ENCODE measurements around the gene GRK2.

The GRK2 gene

GRCh38 chr11:67287355-67288197, 21.3 kb downstream of the GRK2 start:
- DNase-seq (ENCODE audit: insufficient read length) (no peak), FAIRE-seq (no peak)
- TF ChIP-seq POLR2A (IDR thresholded peaks at IDR 0.05; ENCODE audit: low read depth, low read length) (no peak), TAF1 (IDR thresholded peaks at IDR 0.05; ENCODE audit: borderline replicate concordance, low read depth, low read length) (no peak), POLR2AphosphoS5 (IDR thresholded peaks at IDR 0.05; ENCODE audit: low read depth, low read length) (no peak; the same call in 1 of the 2 replicates)

- TF ChIP-seq TAF1 (IDR thresholded peaks at IDR 0.05; ENCODE audit: borderline replicate concordance, low read depth, low read length) (no peak), POLR2AphosphoS5 (IDR thresholded peaks at IDR 0.05; ENCODE audit: low read depth, low read length) (no peak), POLR2A (IDR thresholded peaks at IDR 0.05; ENCODE audit: low read depth, low read length) (no peak)
- DNase-seq (ENCODE audit: insufficient read length): no peak
- FAIRE-seq: no peak
Measured at GRCh38 chr11:67288198-67288451, 21.9 kb downstream of the GRK2 start.

- peak; percentile 92 for DNase-seq (ENCODE audit: insufficient read length)
- FAIRE-seq: peak; percentile 99
- peak; percentile 45; the same call in 1 of the 2 replicates for TF ChIP-seq TAF1 (IDR thresholded peaks at IDR 0.05; ENCODE audit: borderline replicate concordance, low read depth, low read length)
- TF ChIP-seq POLR2A (IDR thresholded peaks at IDR 0.05; ENCODE audit: low read depth, low read length): peak; percentile 97
- TF ChIP-seq POLR2AphosphoS5 (IDR thresholded peaks at IDR 0.05; ENCODE audit: low read depth, low read length): peak; percentile 97
Measured at GRCh38 chr11:67288452-67289225, 22.4 kb downstream of the GRK2 start.

- TF ChIP-seq TAF1 (IDR thresholded peaks at IDR 0.05; ENCODE audit: borderline replicate concordance, low read depth, low read length) (no peak), POLR2A (IDR thresholded peaks at IDR 0.05; ENCODE audit: low read depth, low read length) (no peak)
- FAIRE-seq (no peak), DNase-seq (ENCODE audit: insufficient read length) (no peak)
Measured at GRCh38 chr11:67289226-67289650, 23.0 kb downstream of the GRK2 start, which contains the start of gene ANKRD13D. TSS of gene ANKRD13D (plus strand) at chr11:67289303. CDS start at chr11:67289461, 158 bp downstream.

GRCh38 chr11:67289651-67290479, 23.6 kb downstream of the GRK2 start:
- peak; percentile 83 for FAIRE-seq
- no peak for TF ChIP-seq TAF1 (IDR thresholded peaks at IDR 0.05; ENCODE audit: borderline replicate concordance, low read depth, low read length)
- TF ChIP-seq POLR2A (IDR thresholded peaks at IDR 0.05; ENCODE audit: low read depth, low read length): no peak
- no peak for DNase-seq (ENCODE audit: insufficient read length)

- FAIRE-seq (no peak), DNase-seq (ENCODE audit: insufficient read length) (no peak)
- TF ChIP-seq TAF1 (IDR thresholded peaks at IDR 0.05; ENCODE audit: borderline replicate concordance, low read depth, low read length) (no peak), POLR2AphosphoS5 (IDR thresholded peaks at IDR 0.05; ENCODE audit: low read depth, low read length) (no peak), POLR2A (IDR thresholded peaks at IDR 0.05; ENCODE audit: low read depth, low read length) (no peak)
Measured at GRCh38 chr11:67290801-67291200, 24.5 kb downstream of the GRK2 start.

- FAIRE-seq (no peak), DNase-seq (ENCODE audit: insufficient read length) (no peak)
- TF ChIP-seq POLR2AphosphoS5 (IDR thresholded peaks at IDR 0.05; ENCODE audit: low read depth, low read length): no peak
- no peak for TF ChIP-seq POLR2A (IDR thresholded peaks at IDR 0.05; ENCODE audit: low read depth, low read length)
- TF ChIP-seq TAF1 (IDR thresholded peaks at IDR 0.05; ENCODE audit: borderline replicate concordance, low read depth, low read length): no peak
Measured at GRCh38 chr11:67291481-67292381, 25.5 kb downstream of the GRK2 start.

GRCh38 chr11:67292671-67293070, 26.4 kb downstream of the GRK2 start:
- TF ChIP-seq TAF1 (IDR thresholded peaks at IDR 0.05; ENCODE audit: borderline replicate concordance, low read depth, low read length) (no peak), POLR2A (IDR thresholded peaks at IDR 0.05; ENCODE audit: low read depth, low read length) (no peak), POLR2AphosphoS5 (IDR thresholded peaks at IDR 0.05; ENCODE audit: low read depth, low read length) (no peak)
- FAIRE-seq: no peak
- DNase-seq (ENCODE audit: insufficient read length): no peak

GRCh38 chr11:67293090-67293489, 26.8 kb downstream of the GRK2 start:
- DNase-seq (ENCODE audit: insufficient read length) (no peak), FAIRE-seq (no peak)
- no peak for TF ChIP-seq POLR2A (IDR thresholded peaks at IDR 0.05; ENCODE audit: low read depth, low read length)
- no peak for TF ChIP-seq TAF1 (IDR thresholded peaks at IDR 0.05; ENCODE audit: borderline replicate concordance, low read depth, low read length)
- TF ChIP-seq POLR2AphosphoS5 (IDR thresholded peaks at IDR 0.05; ENCODE audit: low read depth, low read length): no peak

GRCh38 chr11:67295846-67296245, 29.6 kb downstream of the GRK2 start:
- no peak for TF ChIP-seq POLR2AphosphoS5 (IDR thresholded peaks at IDR 0.05; ENCODE audit: low read depth, low read length)
- TF ChIP-seq POLR2A (IDR thresholded peaks at IDR 0.05; ENCODE audit: low read depth, low read length): no peak
- no peak for TF ChIP-seq TAF1 (IDR thresholded peaks at IDR 0.05; ENCODE audit: borderline replicate concordance, low read depth, low read length)
- FAIRE-seq (no peak), DNase-seq (ENCODE audit: insufficient read length) (no peak)

All from GM12892 (cell line).